Caco-2 (cell line): ENCODE measurements around the gene FREM3. TPM values are rescaled to one million over a fixed set of nuclear protein-coding genes. Genes with fewer than 3 reads are reported as not detected.

Experiments
- BruUV-seq: library from RNA; stranded (reverse); fragments of 400-500 nt; replicated peaks from 2 replicates; lab custom pipeline; 2021; lab: Mats Ljungman, UMichigan
- CTCF ChIA-PET: fragments of 300-600 bp; sonication (Branson Sonifier 250); formaldehyde crosslinking; loops from one replicate; lab custom pipeline; 2022; ENCODE audit warnings: antibody characterized with exemption; lab: Charles Lee
- POLR2A ChIA-PET: fragments of 300-600 bp; sonication (Branson Sonifier 250); formaldehyde crosslinking; loops from one replicate; lab custom pipeline; 2022; ENCODE audit warnings: antibody characterized with exemption; lab: Charles Lee
- DNase-seq, 2 experiments: peaks; one replicate each; pipeline versions ENCODE4 v3.0.0 to v3.0.0-alpha.2; 2020 to 2022
- H3K27me3 ChIP-seq: replicated peaks from 2 replicates; pipeline ENCODE4 v1.6.0; 2011; ENCODE audit warnings: low read length; ENCODE audit not compliant: control insufficient read depth, insufficient read depth
- H3K36me3 ChIP-seq: 2 replicates; pipeline ENCODE4 v1.5.1; 2011; ENCODE audit warnings: low read length; ENCODE audit not compliant: control insufficient read depth, insufficient read depth
- H3K4me1 ChIP-seq: fragments of 250-450 bp; sonication (Bioruptor Pico); 2 replicates; pipeline ENCODE4 v1.5.1; 2020; ENCODE audit warnings: mild to moderate bottlenecking
- H3K4me3 ChIP-seq: 2 replicates; pipeline ENCODE4 v1.5.1; 2011; ENCODE audit warnings: low read depth, mild to moderate bottlenecking, control low read depth, low read length
- H3K9me3 ChIP-seq: fragments of 250-450 bp; sonication (Bioruptor Pico); 2 replicates; pipeline ENCODE4 v1.5.1; 2020; ENCODE audit warnings: mild to moderate bottlenecking, moderate library complexity
- H3K27ac Mint-ChIP-seq: one replicate; pipeline ENCODE4 v1.8.0; 2022; ENCODE audit warnings: mixed read lengths; ENCODE audit not compliant: unreplicated experiment
- H3K27me3 Mint-ChIP-seq: one replicate; pipeline ENCODE4 v1.8.0; 2022; ENCODE audit warnings: mixed read lengths; ENCODE audit not compliant: insufficient read depth, unreplicated experiment
- H3K36me3 Mint-ChIP-seq: one replicate; pipeline ENCODE4 v1.8.0; 2022; ENCODE audit warnings: mild to moderate bottlenecking, mixed read lengths; ENCODE audit not compliant: insufficient read depth, unreplicated experiment
- H3K4me1 Mint-ChIP-seq: one replicate; pipeline ENCODE4 v1.8.0; 2022; ENCODE audit warnings: low read depth, mixed read lengths; ENCODE audit not compliant: unreplicated experiment
- H3K4me3 Mint-ChIP-seq: one replicate; pipeline ENCODE4 v1.8.0; 2022; ENCODE audit warnings: mild to moderate bottlenecking, moderate library complexity, mixed read lengths; ENCODE audit not compliant: unreplicated experiment
- H3K9me3 Mint-ChIP-seq: one replicate; pipeline ENCODE4 v1.8.0; 2022; ENCODE audit warnings: mixed read lengths; ENCODE audit not compliant: unreplicated experiment
- CTCF ChIP-seq, 2 experiments: fragments of 200-600 bp in 1 of 2; IDR thresholded peaks; 1 replicate in 1 of 2; 2 replicates in 1 of 2; pipeline versions ENCODE4 v1.5.1 to v1.8.0; 2011 to 2022; ENCODE audit warnings: antibody characterized with exemption in 1 of 2, control low read depth in 1 of 2, inconsistent platforms in 1 of 2, low read depth in 1 of 2, low read length in 1 of 2, mild to moderate bottlenecking in 1 of 2, moderate library complexity in 1 of 2; ENCODE audit not compliant: insufficient read depth in 1 of 2, severe bottlenecking in 1 of 2, unreplicated experiment in 1 of 2
- intact Hi-C: fragments of 100-400 bp; cut with micrococcal nuclease; formaldehyde crosslinking; loops from one replicate; pipeline ENCODE4 v1.10.0; 2022; ENCODE audit not compliant: unreplicated experiment
- total RNA-seq: library from RNA; stranded (reverse); gene quantifications from 2 replicates; pipeline ENCODE4 v1.2.3, GENCODE V29; 2022

The FREM3 gene
- total RNA-seq, 1 experiment from 2014 or later: not detected

- DNase-seq: no peak
- BruUV-seq: no TSS peak
- H3K9me3 Mint-ChIP-seq: no peaks in the 10 kb centered on the region
- Histone ChIP-seq H3K4me3 (no peak overlapping the region), H3K36me3 (no peaks in the 10 kb centered on the region), H3K4me1 (no peaks in the 10 kb centered on the region), H3K9me3 (no peaks in the 10 kb centered on the region), H3K27me3 (no peaks in the 10 kb centered on the region)
- intact Hi-C loops: no loop called here
- H3K36me3 Mint-ChIP-seq: no peaks in the 10 kb centered on the region
- no peak overlapping the region for H3K27ac Mint-ChIP-seq
- H3K27me3 Mint-ChIP-seq: no peaks in the 10 kb centered on the region
- no peak overlapping the region for H3K4me3 Mint-ChIP-seq
- ChIA-PET CTCF (no interaction called here), POLR2A (no interaction called here)
- no peak for TF ChIP-seq CTCF (IDR thresholded peaks at IDR 0.05; ENCODE audit: insufficient read depth in 1 of 2, low read depth in 1 of 2, low read length in 1 of 2, severe bottlenecking in 1 of 2, unreplicated experiment in 1 of 2)
- H3K4me1 Mint-ChIP-seq: no peaks in the 10 kb centered on the region
Observed at GRCh38 chr4:143609492-143609891, 91.0 kb downstream of the FREM3 start.

- H3K4me1 Mint-ChIP-seq: no peaks in the 10 kb centered on the region
- no peaks in the 10 kb centered on the region for H3K9me3 ChIP-seq
- H3K27me3 Mint-ChIP-seq: no peaks in the 10 kb centered on the region
- no peaks in the 10 kb centered on the region for H3K9me3 Mint-ChIP-seq
- no peaks in the 10 kb centered on the region for H3K36me3 Mint-ChIP-seq
- intact Hi-C loops: no loop called here
- TF ChIP-seq CTCF (IDR thresholded peaks at IDR 0.05; ENCODE audit: insufficient read depth in 1 of 2, low read depth in 1 of 2, low read length in 1 of 2, severe bottlenecking in 1 of 2, unreplicated experiment in 1 of 2): no peak
- no peak overlapping the region for H3K4me3 Mint-ChIP-seq
- ChIA-PET CTCF (no interaction called here), POLR2A (no interaction called here)
- H3K27ac Mint-ChIP-seq: no peak overlapping the region
- no peaks in the 10 kb centered on the region for H3K36me3 ChIP-seq
- no peaks in the 10 kb centered on the region for H3K27me3 ChIP-seq
- DNase-seq: no peak
- BruUV-seq: no TSS peak
- H3K4me3 ChIP-seq: no peak overlapping the region
- H3K4me1 ChIP-seq: no peaks in the 10 kb centered on the region
Observed at GRCh38 chr4:143606480-143606879, 94.0 kb downstream of the FREM3 start.

GRCh38 chr4:143599827-143600226, 100.6 kb downstream of the FREM3 start:
- intact Hi-C loops: no loop called here
- H3K4me3 Mint-ChIP-seq: no peak overlapping the region
- Histone ChIP-seq H3K36me3 (no peaks in the 10 kb centered on the region), H3K4me3 (no peak overlapping the region), H3K4me1 (no peaks in the 10 kb centered on the region), H3K9me3 (no peaks in the 10 kb centered on the region), H3K27me3 (no peaks in the 10 kb centered on the region)
- POLR2A ChIA-PET: no interaction called here
- no peaks in the 10 kb centered on the region for H3K4me1 Mint-ChIP-seq
- H3K27ac Mint-ChIP-seq: no peak overlapping the region
- no peak for TF ChIP-seq CTCF (IDR thresholded peaks at IDR 0.05; ENCODE audit: insufficient read depth in 1 of 2, low read depth in 1 of 2, low read length in 1 of 2, severe bottlenecking in 1 of 2, unreplicated experiment in 1 of 2)
- H3K36me3 Mint-ChIP-seq: no peaks in the 10 kb centered on the region
- no TSS peak for BruUV-seq
- H3K9me3 Mint-ChIP-seq: no peaks in the 10 kb centered on the region
- H3K27me3 Mint-ChIP-seq: peaks cover 11% of the 10 kb centered on the region
- DNase-seq: no peak
- CTCF ChIA-PET: interaction anchor here (1.0 kb wide), 1 partner anchor 40 kb away, joined by 3 read pairs; no protein-coding TSS in a partner anchor
